ENCODE measurements around the gene NSUN4. TPM values are rescaled to one million over a fixed set of nuclear protein-coding genes. Genes with fewer than 3 reads are reported as not detected.

NSUN4 gene
- polyA plus RNA-seq, 3 donors = 26.9 to 31.7 (median 28.2) TPM

Other genes starting within 250 kb of the NSUN4 start
- 10 to 100 TPM; 19.8 to 32.3 (median 32.3) TPM for gene PIK3R3, start 208.2 kb upstream of the NSUN4 start, polyA plus RNA-seq (ENCODE audit: insufficient read length in 3 of 3)
- gene TSPAN1, start 165.7 kb upstream of the NSUN4 start, polyA plus RNA-seq (ENCODE audit: insufficient read length in 3 of 3) = 10 to 100 TPM; 51.5 to 97.3 (median 53.7) TPM
- not detected for gene P3R3URF, start 164.3 kb upstream of the NSUN4 start, polyA plus RNA-seq (ENCODE audit: insufficient read length in 3 of 3)
- gene POMGNT1, start 142.4 kb upstream of the NSUN4 start, polyA plus RNA-seq (ENCODE audit: insufficient read length in 3 of 3) = 10 to 100 TPM; 71.1 to 92.8 (median 80.0) TPM
- gene LURAP1, start 137.5 kb upstream of the NSUN4 start, polyA plus RNA-seq (ENCODE audit: insufficient read length in 3 of 3) = 1 to 10 TPM; 2.7 to 6.1 (median 2.7) TPM
- gene RAD54L, start 93.0 kb upstream of the NSUN4 start, polyA plus RNA-seq (ENCODE audit: insufficient read length in 3 of 3) = 10 to 100 TPM; 12.6 to 15.5 (median 13.2) TPM
- 10 to 100 TPM; 82.3 to 96.8 (median 90.6) TPM for gene LRRC41, start 37.2 kb upstream of the NSUN4 start, polyA plus RNA-seq (ENCODE audit: insufficient read length in 3 of 3)
- gene UQCRH, start 37.1 kb upstream of the NSUN4 start, polyA plus RNA-seq (ENCODE audit: insufficient read length in 3 of 3) = 100 to 1,000 TPM; 371 to 472 (median 423) TPM
- 10 to 100 TPM; 20.8 to 34.7 (median 24.6) TPM for gene FAAH, start 53.5 kb downstream of the NSUN4 start, polyA plus RNA-seq (ENCODE audit: insufficient read length in 3 of 3)
- under 1 TPM in 1 of 3 donors, not detected in 2; 0.05 TPM for gene DMBX1, start 149.0 kb downstream of the NSUN4 start, polyA plus RNA-seq (ENCODE audit: insufficient read length in 3 of 3)
- gene KNCN, start 210.8 kb downstream of the NSUN4 start, polyA plus RNA-seq (ENCODE audit: insufficient read length in 3 of 3) = not detected

Measured in renal cortex interstitium (tissue), 3 donors.